K562 (cell line): ENCODE measurements around the gene KIAA0513. TPM values are rescaled to one million over a fixed set of nuclear protein-coding genes. Genes with fewer than 3 reads are reported as not detected.

Source experiments
- JUN ChIP-seq, 2 experiments: sonication (generic) in 1 of 2; formaldehyde crosslinking in 1 of 2; IDR thresholded peaks; 2 replicates each; pipeline versions ENCODE4 v1.6.1 to v1.8.0; 2012 to 2022; ENCODE audit warnings: borderline replicate concordance in 2 of 2, mild to moderate bottlenecking in 2 of 2, improper control_type of control experiment in 1 of 2, low read depth in 1 of 2, low read length in 1 of 2, missing genetic modification reagents in 1 of 2
- REST ChIP-seq, 2 experiments: fragments of 450-650 bp; formaldehyde crosslinking in 1 of 2; IDR thresholded peaks; 2 replicates each; pipeline versions ENCODE4 v1.4.0 to v1.6.1; 2014 to 2020; ENCODE audit warnings: mild to moderate bottlenecking in 2 of 2, borderline replicate concordance in 1 of 2, low read depth in 1 of 2
- ZBTB40 ChIP-seq, 2 experiments: fragments of 450-650 bp in 1 of 2; sonication (generic) in 1 of 2; formaldehyde crosslinking in 1 of 2; IDR thresholded peaks; 2 replicates each; pipeline versions ENCODE4 v1.7.1 to v1.9.0; 2016 to 2022; ENCODE audit warnings: inconsistent platforms in 1 of 2, mild to moderate bottlenecking in 1 of 2, missing genetic modification reagents in 1 of 2
- polyA plus RNA-seq, 8 experiments: library from polyadenylated mRNA; depleted of rRNA in 4 of 8; stranded (reverse) in 5 of 8; unstranded in 3 of 8; fragments of >200 nt; fragmentation: Nextera tagmentation in 2 of 8; fragmentation: Illumina TruSeq in 1 of 8; extraction: Ambion mirVana in 2 of 8; extraction: Trizol in 1 of 8; gene quantifications; 2 replicates each; pipeline versions ENCODE4 v1.2.1 to v1.2.3, GENCODE V29; 2011 to 2014; ENCODE audit warnings: inconsistent platforms in 1 of 8, missing spikeins in 1 of 8
- total RNA-seq, 7 experiments: library from RNA; depleted of rRNA in 6 of 7; stranded (reverse); fragments of >200 nt in 6 of 7; fragmentation: Illumina TruSeq in 2 of 7; extraction: Trizol in 2 of 7; gene quantifications; 2 replicates each; pipeline versions ENCODE4 v1.2.1 to v1.2.3, GENCODE V29; 2011 to 2021; ENCODE audit warnings: low replicate concordance in 1 of 7

Gene KIAA0513
- total and polyA plus RNA-seq, 9 of the 15 experiments (the other 6 are each of a cell fraction or from before 2014, with no cell fraction given) = 0.18 to 13.7 (median 10.2) TPM

- no peak for TF ChIP-seq ZBTB40 (IDR thresholded peaks at IDR 0.05)
- TF ChIP-seq ZBTB40 (CRISPR knock-in tag; IDR thresholded peaks at IDR 0.05) = no peak
- TF ChIP-seq REST (IDR thresholded peaks at IDR 0.05; ENCODE audit: borderline replicate concordance) = no peak
- no peak for TF ChIP-seq REST (CRISPR knock-in tag; IDR thresholded peaks at IDR 0.05; ENCODE audit: low read depth)
- TF ChIP-seq JUN (IDR thresholded peaks at IDR 0.05; ENCODE audit: borderline replicate concordance, low read depth, low read length) = no peak
- no peak for TF ChIP-seq JUN (CRISPR knock-in tag; IDR thresholded peaks at IDR 0.05; ENCODE audit: borderline replicate concordance)
Observed at GRCh38 chr16:85054948-85055492, 27.4 kb downstream of the KIAA0513 start (continued).
